Mucosa of stomach (tissue), 1 donor: Measurements from ENCODE around the gene TUBA8.
"Not testable (repeated sequence)": the region's sequence is repeated elsewhere in the genome, so short reads cannot be mapped to it uniquely, and the experiment has no call there.

Experiments used
- H3K27me3 ChIP-seq: one replicate; pipeline ENCODE4 v1.7.0; 2013; ENCODE audit warnings: mild to moderate bottlenecking, low read length; ENCODE audit not compliant: control insufficient read depth, insufficient read depth
- H3K36me3 ChIP-seq: one replicate; pipeline ENCODE4 v1.7.0; 2013; ENCODE audit warnings: low read length; ENCODE audit not compliant: control insufficient read depth, insufficient read depth
- H3K4me1 ChIP-seq: one replicate; pipeline ENCODE4 v1.7.0; 2013; ENCODE audit warnings: mild to moderate bottlenecking, low read length; ENCODE audit not compliant: control insufficient read depth, insufficient read depth
- H3K4me3 ChIP-seq: one replicate; pipeline ENCODE4 v1.7.0; 2013; ENCODE audit warnings: low read length
- H3K9ac ChIP-seq: one replicate; pipeline ENCODE4 v1.7.0; 2013; ENCODE audit warnings: mild to moderate bottlenecking, low read length, moderate library complexity
- H3K9me3 ChIP-seq: one replicate; pipeline ENCODE4 v1.7.0; 2013; ENCODE audit warnings: mild to moderate bottlenecking, low read length, moderate library complexity; ENCODE audit not compliant: control insufficient read depth
- donor health status: Pancreatic carcinoma.

Gene TUBA8

DNA sequence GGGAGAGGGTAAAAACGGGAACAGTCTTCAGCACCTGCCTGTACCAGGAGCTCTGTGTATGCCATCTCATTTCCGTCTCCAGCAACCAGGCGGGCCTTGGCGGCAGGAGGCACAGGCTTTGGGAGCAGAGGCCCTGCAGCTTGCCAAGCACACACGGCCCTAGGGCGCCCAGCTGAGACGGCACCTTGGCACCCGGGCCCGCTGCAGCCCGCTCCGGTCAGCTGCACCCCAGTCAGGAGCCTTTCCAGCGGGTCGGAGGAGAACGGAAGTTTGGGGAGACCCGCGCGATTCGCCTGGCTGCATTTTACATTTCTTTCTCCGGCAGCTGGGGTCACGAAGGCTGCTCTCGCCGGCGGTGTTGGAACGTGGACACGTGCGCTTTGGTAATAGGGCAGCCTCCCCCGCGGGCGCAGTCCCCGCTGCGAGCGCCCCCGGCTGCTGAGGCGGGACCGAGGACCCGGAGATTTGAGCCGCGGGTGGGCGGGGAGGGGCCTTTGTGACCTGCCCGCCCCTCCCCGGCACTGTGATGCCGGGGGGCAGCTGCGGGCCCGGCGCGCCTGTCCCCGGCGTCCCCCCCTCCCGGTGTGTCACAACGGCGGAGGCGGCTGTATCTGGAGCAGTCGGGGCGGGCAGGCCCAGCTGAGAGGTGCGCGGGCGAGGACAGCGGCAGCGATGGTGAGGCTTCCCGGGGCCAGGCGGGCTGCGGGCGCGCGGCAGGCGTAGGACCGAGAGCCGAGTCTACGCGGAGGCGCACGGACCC is at the start of gene TUBA8:
TUBA8 (plus strand) TSS at position 616 of the 760 bp plus-strand sequence; CDS start at position 673, 57 bp downstream.
- H3K9me3 ChIP-seq: no peaks in the 10 kb centered on the region
- H3K9ac ChIP-seq: peak within 1 kb of the TSS; percentile 36
- no peaks in the 10 kb centered on the region for H3K36me3 ChIP-seq
- no peak within 1 kb of the TSS for H3K4me3 ChIP-seq
- H3K27me3 ChIP-seq: peaks cover 21% of the 10 kb centered on the region
- H3K4me1 ChIP-seq: peaks cover 14% of the 10 kb centered on the region

- Histone ChIP-seq H3K4me3 (no peak overlapping the region), H3K36me3 (no peaks in the 10 kb centered on the region), H3K9ac (no peak overlapping the region), H3K4me1 (peaks cover 26% of the 10 kb centered on the region), H3K9me3 (no peaks in the 10 kb centered on the region), H3K27me3 (no peaks in the 10 kb centered on the region)
Measured at GRCh38 chr22:18062421-18062820, 48.2 kb upstream of the TUBA8 start.

GRCh38 chr22:18063306-18063705 is 47.3 kb upstream of the TUBA8 start:
- H3K36me3 ChIP-seq: no peaks in the 10 kb centered on the region
- no peaks in the 10 kb centered on the region for H3K9me3 ChIP-seq
- no peaks in the 10 kb centered on the region for H3K27me3 ChIP-seq
- peaks cover 20% of the 10 kb centered on the region for H3K4me1 ChIP-seq
- no peak overlapping the region for H3K4me3 ChIP-seq
- no peak overlapping the region for H3K9ac ChIP-seq

- H3K27me3 ChIP-seq, H3K9ac ChIP-seq, H3K9me3 ChIP-seq, H3K36me3 ChIP-seq, H3K4me3 ChIP-seq: not testable (repeated sequence)
- peaks cover 20% of the 10 kb centered on the region for H3K4me1 ChIP-seq
Measured at GRCh38 chr22:18063715-18064114, 46.9 kb upstream of the TUBA8 start.

GRCh38 chr22:18064636-18065035 is 46.0 kb upstream of the TUBA8 start:
- H3K9me3 ChIP-seq: no peaks in the 10 kb centered on the region
- H3K9ac ChIP-seq: no peak overlapping the region
- H3K4me1 ChIP-seq: peaks cover 20% of the 10 kb centered on the region

DNA sequence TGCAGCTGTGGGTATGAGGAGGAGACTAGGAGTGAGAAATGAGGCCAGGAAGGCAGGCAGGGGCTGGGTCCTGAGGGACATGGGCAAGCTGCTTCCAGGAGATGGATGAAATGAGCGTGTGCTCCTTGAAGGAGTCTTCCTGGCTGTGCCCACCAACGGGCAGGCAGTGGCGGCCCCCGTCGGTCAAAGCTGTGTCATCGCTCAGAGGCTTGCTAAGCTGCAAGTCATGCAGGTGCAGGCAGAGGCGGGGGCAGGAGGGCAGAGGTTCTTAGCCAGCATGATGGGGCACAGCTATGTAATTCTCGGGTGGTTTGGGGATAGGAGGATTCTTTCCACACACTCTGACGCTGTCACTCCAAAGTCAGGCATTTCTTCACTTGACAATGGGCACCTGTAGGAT is 45.4 kb upstream of the TUBA8 start:
- no peak overlapping the region for H3K9ac ChIP-seq
- H3K9me3 ChIP-seq: no peaks in the 10 kb centered on the region
- H3K36me3 ChIP-seq: no peaks in the 10 kb centered on the region
- H3K4me3 ChIP-seq: no peak overlapping the region
- H3K27me3 ChIP-seq: no peaks in the 10 kb centered on the region
- H3K4me1 ChIP-seq: peaks cover 20% of the 10 kb centered on the region

More at GRCh38 chr22:18064636-18065035, 46.0 kb upstream of the TUBA8 start:
- no peaks in the 10 kb centered on the region for H3K27me3 ChIP-seq
- no peaks in the 10 kb centered on the region for H3K36me3 ChIP-seq
- no peak overlapping the region for H3K4me3 ChIP-seq

- Histone ChIP-seq H3K36me3 (no peaks in the 10 kb centered on the region), H3K27me3 (no peaks in the 10 kb centered on the region), H3K4me1 (peaks cover 12% of the 10 kb centered on the region), H3K9me3 (no peaks in the 10 kb centered on the region), H3K9ac (no peak overlapping the region), H3K4me3 (no peak overlapping the region)
Measured at GRCh38 chr22:18066181-18066859, 44.3 kb upstream of the TUBA8 start.

DNA sequence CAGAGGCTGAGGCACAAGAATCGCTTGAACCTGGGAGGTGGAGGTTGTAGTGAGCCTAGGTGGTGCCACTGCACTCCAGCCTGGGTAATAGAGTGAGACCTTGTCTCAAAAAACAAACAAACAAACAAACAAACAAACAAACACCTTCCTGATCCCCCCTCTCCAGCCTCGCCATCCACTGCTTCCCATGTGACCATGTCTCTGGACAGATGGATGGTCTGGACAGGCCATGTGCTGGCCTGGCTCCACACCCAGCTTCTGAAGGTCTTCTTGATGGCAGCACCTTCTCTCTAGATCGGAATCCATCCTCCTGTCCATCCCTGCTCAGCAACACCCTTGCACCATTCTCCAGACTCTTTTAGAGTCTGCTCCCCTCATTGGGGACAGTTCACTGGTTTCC is 43.5 kb upstream of the TUBA8 start:
- no peaks in the 10 kb centered on the region for H3K27me3 ChIP-seq
- H3K4me1 ChIP-seq: peaks cover 8% of the 10 kb centered on the region
- H3K4me3 ChIP-seq: no peak overlapping the region
- no peaks in the 10 kb centered on the region for H3K9me3 ChIP-seq
- H3K36me3 ChIP-seq: no peaks in the 10 kb centered on the region
- no peak overlapping the region for H3K9ac ChIP-seq

GRCh38 chr22:18067548-18068341 is 42.9 kb upstream of the TUBA8 start:
- Histone ChIP-seq H3K36me3 (no peaks in the 10 kb centered on the region), H3K4me3 (no peak overlapping the region), H3K9me3 (no peaks in the 10 kb centered on the region), H3K9ac (peak overlapping the region; percentile 16), H3K27me3 (no peaks in the 10 kb centered on the region), H3K4me1 (peaks cover 2% of the 10 kb centered on the region)

DNA sequence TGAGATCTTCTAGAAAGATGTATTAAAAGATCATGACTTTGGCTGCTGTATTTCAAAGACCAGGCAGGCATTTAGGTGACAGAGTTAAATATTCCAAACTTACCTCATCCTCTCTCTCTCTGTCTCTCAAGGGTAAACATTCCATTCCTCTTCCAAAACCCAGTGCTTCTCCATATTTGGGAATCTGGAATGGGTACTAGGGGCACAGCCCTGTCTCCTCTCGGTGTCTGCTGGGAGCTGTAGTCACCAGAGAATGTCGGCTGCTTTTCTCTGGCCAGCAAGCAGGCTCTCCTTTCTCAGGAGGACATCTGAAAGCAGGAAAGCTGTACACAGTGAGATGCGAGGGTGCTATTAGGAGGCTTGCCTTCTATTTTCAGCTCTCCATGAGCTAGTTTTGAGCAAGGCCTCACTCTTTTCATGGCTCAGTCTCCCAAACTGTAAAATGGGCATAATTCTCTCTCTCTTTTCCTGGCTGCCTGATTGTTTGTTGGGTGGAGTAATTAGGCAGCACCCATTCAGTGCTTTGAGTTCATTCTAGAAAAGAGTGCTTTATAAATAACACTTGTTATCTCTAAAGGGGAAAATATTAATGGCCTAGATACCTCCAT is 42.1 kb upstream of the TUBA8 start:
- no peaks in the 10 kb centered on the region for H3K4me1 ChIP-seq
- no peaks in the 10 kb centered on the region for H3K9me3 ChIP-seq
- H3K9ac ChIP-seq: peak overlapping the region; percentile 16
- no peaks in the 10 kb centered on the region for H3K27me3 ChIP-seq
- H3K4me3 ChIP-seq: no peak overlapping the region
- H3K36me3 ChIP-seq: no peaks in the 10 kb centered on the region

- no peak overlapping the region for H3K4me3 ChIP-seq
- no peaks in the 10 kb centered on the region for H3K27me3 ChIP-seq
- H3K9ac ChIP-seq: no peak overlapping the region
- no peaks in the 10 kb centered on the region for H3K4me1 ChIP-seq
- no peaks in the 10 kb centered on the region for H3K36me3 ChIP-seq
- H3K9me3 ChIP-seq: no peaks in the 10 kb centered on the region
Measured at GRCh38 chr22:18069041-18069440, 41.6 kb upstream of the TUBA8 start.
